Measurements from ENCODE around the gene AK9.

Gene AK9

GRCh38 chr6:109513571-109514071 is 177.4 kb downstream of the AK9 start:
- Histone ChIP-seq H3K4me3 (ENCODE audit: low read depth, low read length) (no peak overlapping the region), H3K27me3 (ENCODE audit: control insufficient read depth, insufficient read depth, low read length) (no peaks in the 10 kb centered on the region), H3K9me3 (ENCODE audit: control insufficient read depth, insufficient read depth, low read depth, low read length) (peaks cover 19% of the 10 kb centered on the region), H3K4me1 (ENCODE audit: control insufficient read depth, insufficient read depth, low read length) (peaks cover 16% of the 10 kb centered on the region), H3K36me3 (ENCODE audit: control insufficient read depth, insufficient read depth, low read length) (no peaks in the 10 kb centered on the region), H3K27ac (ENCODE audit: low read depth, low read length) (0 out of 2 replicates have a peak overlapping the region, but pooled peaks have one; percentile 18), H3K9ac (ENCODE audit: low read length) (no peak overlapping the region)

GRCh38 chr6:109512271-109512817 is 178.7 kb downstream of the AK9 start:
- Histone ChIP-seq H3K36me3 (ENCODE audit: control insufficient read depth, insufficient read depth, low read length) (no peaks in the 10 kb centered on the region), H3K4me3 (ENCODE audit: low read depth, low read length) (no peak overlapping the region), H3K4me1 (ENCODE audit: control insufficient read depth, insufficient read depth, low read length) (peaks cover 25% of the 10 kb centered on the region), H3K27ac (ENCODE audit: low read depth, low read length) (no peak overlapping the region), H3K27me3 (ENCODE audit: control insufficient read depth, insufficient read depth, low read length) (no peaks in the 10 kb centered on the region), H3K9ac (ENCODE audit: low read length) (no peak overlapping the region), H3K9me3 (ENCODE audit: control insufficient read depth, insufficient read depth, low read depth, low read length) (peaks cover 24% of the 10 kb centered on the region)

DNA sequence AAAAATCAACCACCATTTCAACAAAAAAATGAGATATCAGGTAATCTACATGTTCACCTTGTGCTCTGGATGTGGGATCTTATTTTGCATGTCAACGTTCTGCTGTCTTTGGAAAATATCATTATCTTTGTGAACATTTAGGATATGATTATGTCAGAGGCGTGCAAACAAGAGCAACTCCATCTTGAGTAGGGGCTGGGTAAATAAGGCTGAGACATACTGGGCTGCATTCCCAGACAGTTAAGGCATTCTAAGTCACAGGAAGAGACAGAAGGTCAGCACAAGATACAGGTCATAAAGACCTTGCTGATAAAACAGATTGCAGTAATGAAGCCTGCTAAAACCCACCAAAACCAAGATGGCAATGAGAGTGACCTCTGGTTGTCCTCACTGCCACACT is 179.2 kb downstream of the AK9 start:
- Histone ChIP-seq H3K4me1 (ENCODE audit: control insufficient read depth, insufficient read depth, low read length) (peaks cover 25% of the 10 kb centered on the region), H3K27me3 (ENCODE audit: control insufficient read depth, insufficient read depth, low read length) (no peaks in the 10 kb centered on the region), H3K36me3 (ENCODE audit: control insufficient read depth, insufficient read depth, low read length) (no peaks in the 10 kb centered on the region), H3K4me3 (ENCODE audit: low read depth, low read length) (no peak overlapping the region), H3K9ac (ENCODE audit: low read length) (no peak overlapping the region), H3K9me3 (ENCODE audit: control insufficient read depth, insufficient read depth, low read depth, low read length) (peaks cover 24% of the 10 kb centered on the region), H3K27ac (ENCODE audit: low read depth, low read length) (no peak overlapping the region)

GRCh38 chr6:109510358-109510757 is 180.6 kb downstream of the AK9 start:
- Histone ChIP-seq H3K9ac (ENCODE audit: low read length) (no peak overlapping the region), H3K27ac (ENCODE audit: low read depth, low read length) (no peak overlapping the region), H3K27me3 (ENCODE audit: control insufficient read depth, insufficient read depth, low read length) (no peaks in the 10 kb centered on the region), H3K9me3 (ENCODE audit: control insufficient read depth, insufficient read depth, low read depth, low read length) (peaks cover 24% of the 10 kb centered on the region), H3K36me3 (ENCODE audit: control insufficient read depth, insufficient read depth, low read length) (no peaks in the 10 kb centered on the region), H3K4me3 (ENCODE audit: low read depth, low read length) (no peak overlapping the region), H3K4me1 (ENCODE audit: control insufficient read depth, insufficient read depth, low read length) (peaks cover 25% of the 10 kb centered on the region)

DNA sequence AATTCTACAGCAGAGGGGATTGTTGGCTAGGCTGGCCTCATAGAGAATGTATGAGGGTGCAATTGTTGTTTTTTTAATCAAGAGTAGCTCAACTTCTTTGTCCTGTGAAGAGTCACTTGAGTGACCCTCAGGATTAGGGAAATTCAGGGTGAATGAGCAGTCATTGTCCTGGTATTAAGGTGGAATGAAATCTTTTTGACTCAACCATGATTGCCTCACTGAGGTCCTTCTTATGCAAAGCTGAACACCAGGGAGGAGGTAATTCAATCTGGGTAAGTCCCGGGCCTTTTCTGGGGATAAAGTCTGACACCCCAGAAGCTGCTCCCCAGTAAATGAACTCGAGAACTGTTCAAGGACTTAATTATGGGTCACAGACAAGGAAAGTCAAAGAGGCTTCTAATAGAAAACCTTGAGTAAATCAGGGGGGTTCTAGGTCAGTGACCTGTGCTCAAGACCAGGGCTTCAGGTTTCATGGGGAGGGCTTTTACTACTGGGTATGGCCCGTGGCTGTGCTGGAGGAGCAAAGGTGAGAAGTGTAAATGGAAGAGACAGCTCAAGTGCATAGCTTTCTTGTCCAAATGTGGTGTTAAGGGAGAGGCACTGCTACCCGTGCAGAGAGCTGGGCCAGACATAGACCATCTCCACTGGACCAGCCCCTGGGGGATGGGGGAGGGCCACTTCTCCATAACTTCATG is 182.7 kb downstream of the AK9 start:
- Histone ChIP-seq H3K27me3 (ENCODE audit: control insufficient read depth, insufficient read depth, low read length) (no peaks in the 10 kb centered on the region), H3K36me3 (ENCODE audit: control insufficient read depth, insufficient read depth, low read length) (no peaks in the 10 kb centered on the region), H3K9ac (ENCODE audit: low read length) (no peak overlapping the region), H3K4me3 (ENCODE audit: low read depth, low read length) (no peak overlapping the region), H3K9me3 (ENCODE audit: control insufficient read depth, insufficient read depth, low read depth, low read length) (peaks cover 24% of the 10 kb centered on the region), H3K4me1 (ENCODE audit: control insufficient read depth, insufficient read depth, low read length) (peaks cover 14% of the 10 kb centered on the region; the same call in 1 of the 2 replicates), H3K27ac (ENCODE audit: low read depth, low read length) (peak overlapping the region; percentile 54; the same call in 1 of the 2 replicates)

- no peak overlapping the region for H3K9ac ChIP-seq (ENCODE audit: low read length)
- peak overlapping the region; percentile 54; the same call in 1 of the 2 replicates for H3K27ac ChIP-seq (ENCODE audit: low read depth, low read length)
- H3K36me3 ChIP-seq (ENCODE audit: control insufficient read depth, insufficient read depth, low read length): no peaks in the 10 kb centered on the region
- H3K9me3 ChIP-seq (ENCODE audit: control insufficient read depth, insufficient read depth, low read depth, low read length): peaks cover 24% of the 10 kb centered on the region
- H3K27me3 ChIP-seq (ENCODE audit: control insufficient read depth, insufficient read depth, low read length): no peaks in the 10 kb centered on the region
- no peak overlapping the region for H3K4me3 ChIP-seq (ENCODE audit: low read depth, low read length)
- H3K4me1 ChIP-seq (ENCODE audit: control insufficient read depth, insufficient read depth, low read length): peaks cover 13% of the 10 kb centered on the region; the same call in 1 of the 2 replicates
Measured at GRCh38 chr6:109507490-109508072, 183.4 kb downstream of the AK9 start.

DNA sequence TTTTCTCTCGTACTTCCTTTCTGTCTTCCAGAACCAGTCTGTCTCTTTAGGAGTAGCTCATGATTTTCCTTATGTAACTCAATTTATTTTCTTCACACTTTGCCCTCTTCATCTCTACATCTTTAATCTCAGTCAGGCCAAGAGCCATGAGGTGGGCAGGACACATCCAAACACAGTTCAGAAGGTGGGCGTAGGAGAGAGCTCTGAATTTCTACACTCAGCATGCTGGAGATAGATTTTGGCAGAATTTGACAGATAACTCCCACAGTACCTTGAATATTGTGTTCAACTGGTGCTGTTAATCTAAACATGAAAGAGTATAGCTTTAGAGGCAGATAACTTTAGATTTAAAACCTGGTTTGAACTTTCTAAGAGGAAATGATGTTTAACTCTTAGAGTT is 184.2 kb downstream of the AK9 start:
- H3K9ac ChIP-seq (ENCODE audit: low read length): no peak overlapping the region
- peaks cover 24% of the 10 kb centered on the region for H3K9me3 ChIP-seq (ENCODE audit: control insufficient read depth, insufficient read depth, low read depth, low read length)
- H3K36me3 ChIP-seq (ENCODE audit: control insufficient read depth, insufficient read depth, low read length): no peaks in the 10 kb centered on the region
- no peaks in the 10 kb centered on the region for H3K27me3 ChIP-seq (ENCODE audit: control insufficient read depth, insufficient read depth, low read length)
- no peak overlapping the region for H3K4me3 ChIP-seq (ENCODE audit: low read depth, low read length)
- H3K27ac ChIP-seq (ENCODE audit: low read depth, low read length): no peak overlapping the region
- H3K4me1 ChIP-seq (ENCODE audit: control insufficient read depth, insufficient read depth, low read length): peaks cover 13% of the 10 kb centered on the region; the same call in 1 of the 2 replicates

- peaks cover 24% of the 10 kb centered on the region for H3K9me3 ChIP-seq (ENCODE audit: control insufficient read depth, insufficient read depth, low read depth, low read length)
- H3K4me3 ChIP-seq (ENCODE audit: low read depth, low read length): no peak overlapping the region
- H3K36me3 ChIP-seq (ENCODE audit: control insufficient read depth, insufficient read depth, low read length): no peaks in the 10 kb centered on the region
- no peak overlapping the region for H3K27ac ChIP-seq (ENCODE audit: low read depth, low read length)
- H3K27me3 ChIP-seq (ENCODE audit: control insufficient read depth, insufficient read depth, low read length): no peaks in the 10 kb centered on the region
- no peak overlapping the region for H3K9ac ChIP-seq (ENCODE audit: low read length)
- H3K4me1 ChIP-seq (ENCODE audit: control insufficient read depth, insufficient read depth, low read length): peaks cover 13% of the 10 kb centered on the region; the same call in 1 of the 2 replicates
Measured at GRCh38 chr6:109506314-109506713, 184.7 kb downstream of the AK9 start.

GRCh38 chr6:109503327-109504224 is 187.4 kb downstream of the AK9 start:
- Histone ChIP-seq H3K4me3 (ENCODE audit: low read depth, low read length) (no peak overlapping the region), H3K27ac (ENCODE audit: low read depth, low read length) (no peak overlapping the region), H3K36me3 (ENCODE audit: control insufficient read depth, insufficient read depth, low read length) (no peaks in the 10 kb centered on the region), H3K4me1 (ENCODE audit: control insufficient read depth, insufficient read depth, low read length) (peaks cover 13% of the 10 kb centered on the region; the same call in 1 of the 2 replicates), H3K9me3 (ENCODE audit: control insufficient read depth, insufficient read depth, low read depth, low read length) (peaks cover 4% of the 10 kb centered on the region), H3K27me3 (ENCODE audit: control insufficient read depth, insufficient read depth, low read length) (no peaks in the 10 kb centered on the region), H3K9ac (ENCODE audit: low read length) (no peak overlapping the region)

- Histone ChIP-seq H3K36me3 (ENCODE audit: control insufficient read depth, insufficient read depth, low read length) (no peaks in the 10 kb centered on the region), H3K4me1 (ENCODE audit: control insufficient read depth, insufficient read depth, low read length) (peaks cover 11% of the 10 kb centered on the region), H3K9me3 (ENCODE audit: control insufficient read depth, insufficient read depth, low read depth, low read length) (no peaks in the 10 kb centered on the region), H3K27me3 (ENCODE audit: control insufficient read depth, insufficient read depth, low read length) (no peaks in the 10 kb centered on the region), H3K9ac (ENCODE audit: low read length) (no peak overlapping the region), H3K27ac (ENCODE audit: low read depth, low read length) (no peak overlapping the region), H3K4me3 (ENCODE audit: low read depth, low read length) (no peak overlapping the region)
Measured at GRCh38 chr6:109498936-109499335, 192.1 kb downstream of the AK9 start.
